GM12873 (cell line): ENCODE data around the gene ZNF609.

Experiments
- TF ChIP-seq, protein P1 (sequence below): IDR thresholded peaks from 2 replicates; pipeline ENCODE4 v1.5.1; 2012; ENCODE audit warnings: low read depth, mild to moderate bottlenecking, moderate library complexity, low read length, control low read depth; ENCODE audit not compliant: insufficient read depth; ENCODE audit errors: missing control alignments

ZNF609 gene

DNA sequence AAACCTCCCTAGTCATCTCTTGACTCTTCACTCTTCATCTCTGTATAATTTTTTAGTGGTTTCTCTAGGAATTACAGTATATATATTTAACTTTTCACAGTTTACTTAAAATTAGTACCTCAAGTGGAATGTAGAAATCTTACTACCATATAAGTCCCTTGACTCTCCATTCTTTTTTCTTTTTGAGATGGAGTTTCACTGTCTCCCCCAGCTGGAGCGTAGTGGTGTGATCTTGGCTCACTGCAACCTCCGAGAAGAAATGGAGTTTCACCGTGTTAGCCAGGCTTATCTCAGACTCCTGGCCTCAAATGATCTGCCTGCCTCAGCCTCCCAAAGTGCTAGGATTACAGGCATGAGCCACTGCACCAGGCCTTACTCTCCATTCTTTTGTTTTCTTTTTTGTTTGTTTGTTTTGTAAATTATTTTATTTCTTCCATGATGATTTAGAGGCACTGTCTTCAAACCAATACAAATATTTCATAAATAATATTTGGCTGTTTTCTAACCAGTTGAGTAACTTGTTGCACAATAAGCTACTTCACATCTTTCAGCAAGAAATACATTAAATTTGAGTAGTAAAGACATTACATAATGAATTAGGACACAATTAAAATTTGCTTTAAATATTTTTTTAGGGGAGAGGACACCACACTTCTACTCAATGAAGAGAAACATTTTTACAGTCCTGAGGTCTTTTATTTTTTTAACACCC lies 170.2 kb downstream of the ZNF609 start:
- TF ChIP-seq, protein P1, sequence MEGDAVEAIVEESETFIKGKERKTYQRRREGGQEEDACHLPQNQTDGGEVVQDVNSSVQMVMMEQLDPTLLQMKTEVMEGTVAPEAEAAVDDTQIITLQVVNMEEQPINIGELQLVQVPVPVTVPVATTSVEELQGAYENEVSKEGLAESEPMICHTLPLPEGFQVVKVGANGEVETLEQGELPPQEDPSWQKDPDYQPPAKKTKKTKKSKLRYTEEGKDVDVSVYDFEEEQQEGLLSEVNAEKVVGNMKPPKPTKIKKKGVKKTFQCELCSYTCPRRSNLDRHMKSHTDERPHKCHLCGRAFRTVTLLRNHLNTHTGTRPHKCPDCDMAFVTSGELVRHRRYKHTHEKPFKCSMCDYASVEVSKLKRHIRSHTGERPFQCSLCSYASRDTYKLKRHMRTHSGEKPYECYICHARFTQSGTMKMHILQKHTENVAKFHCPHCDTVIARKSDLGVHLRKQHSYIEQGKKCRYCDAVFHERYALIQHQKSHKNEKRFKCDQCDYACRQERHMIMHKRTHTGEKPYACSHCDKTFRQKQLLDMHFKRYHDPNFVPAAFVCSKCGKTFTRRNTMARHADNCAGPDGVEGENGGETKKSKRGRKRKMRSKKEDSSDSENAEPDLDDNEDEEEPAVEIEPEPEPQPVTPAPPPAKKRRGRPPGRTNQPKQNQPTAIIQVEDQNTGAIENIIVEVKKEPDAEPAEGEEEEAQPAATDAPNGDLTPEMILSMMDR: no peak

DNA sequence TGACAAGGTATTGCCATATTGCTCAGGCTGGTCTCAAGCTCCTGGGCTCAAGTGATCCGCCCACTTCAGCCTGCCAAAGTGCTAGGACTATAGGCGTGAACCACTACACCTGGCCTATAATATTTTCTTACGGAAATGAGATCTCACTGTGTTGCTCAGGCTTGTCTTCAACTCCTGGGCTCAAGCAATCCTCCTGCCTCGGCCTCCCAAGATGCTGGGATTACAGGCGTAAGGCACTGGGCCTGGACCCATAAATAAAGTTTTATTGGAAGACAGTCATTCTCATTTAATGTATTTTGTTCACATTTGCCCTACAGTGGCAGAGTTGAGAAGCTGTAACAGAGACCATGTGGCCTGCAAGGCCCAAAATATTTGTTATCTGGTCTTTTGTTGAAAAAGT lies 173.0 kb downstream of the ZNF609 start:
- TF ChIP-seq, protein P1: no peak

DNA sequence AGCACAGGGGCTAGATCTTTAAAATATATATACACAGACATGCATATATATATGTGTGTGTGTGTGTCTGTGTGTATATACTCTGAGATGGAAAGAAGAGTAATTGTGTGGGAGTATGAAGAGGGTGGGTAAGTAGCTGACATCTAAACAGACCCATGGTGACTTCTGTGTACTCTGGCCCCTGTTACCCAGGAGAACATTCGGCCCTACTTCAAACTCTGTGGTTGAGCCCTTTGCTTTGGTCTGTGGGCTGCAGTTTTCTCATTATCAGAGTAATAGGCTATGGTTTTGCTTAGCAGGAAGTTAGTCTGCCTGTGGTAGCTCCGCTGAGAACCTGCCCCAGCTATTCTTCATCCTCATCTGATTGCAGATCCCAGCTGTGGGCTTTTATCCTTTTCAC lies 173.6 kb downstream of the ZNF609 start:
- TF ChIP-seq, protein P1: no peak

DNA sequence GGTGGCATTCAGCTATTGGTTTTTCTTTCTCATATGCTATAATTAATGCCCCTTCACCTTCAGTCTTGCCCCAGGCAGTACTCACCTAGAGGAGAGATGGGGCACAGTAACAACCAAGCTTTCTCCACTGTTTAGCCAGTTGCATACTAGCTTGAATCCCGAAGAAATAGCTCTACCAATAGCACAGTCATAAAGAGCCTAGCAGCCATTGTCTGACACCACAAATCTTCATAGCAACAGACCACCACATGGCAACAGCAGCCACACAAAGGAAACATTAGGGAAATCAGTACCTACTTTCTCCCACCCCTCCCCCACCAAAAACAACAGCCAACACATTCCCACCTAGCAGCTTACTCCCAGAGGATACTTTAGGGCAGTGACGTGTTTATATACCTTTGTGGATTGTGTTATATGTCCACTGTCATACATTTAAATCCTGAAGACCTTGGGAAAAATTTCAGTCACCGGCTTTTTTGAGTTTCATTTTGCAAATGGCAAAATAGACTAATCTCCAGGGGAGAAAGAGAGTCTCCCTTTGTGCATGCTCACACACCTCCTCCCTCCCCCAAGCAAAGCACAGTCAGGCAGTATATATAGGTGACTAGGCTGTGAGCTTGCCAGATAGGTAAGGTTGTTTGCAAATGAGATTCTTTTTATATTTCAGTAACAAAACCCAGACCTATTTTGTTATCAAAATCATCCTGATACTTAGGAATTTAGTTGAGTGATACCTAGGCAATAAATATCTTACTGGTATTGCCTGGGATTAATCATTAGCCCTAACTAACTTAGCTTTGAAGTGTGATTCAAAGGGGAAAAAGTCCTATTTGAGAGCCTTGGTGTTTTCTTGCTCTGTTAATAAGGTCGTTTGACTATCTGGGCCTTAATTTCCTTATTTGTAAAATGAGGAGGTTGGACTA lies 174.5 kb downstream of the ZNF609 start:
- TF ChIP-seq, protein P1: no peak

DNA sequence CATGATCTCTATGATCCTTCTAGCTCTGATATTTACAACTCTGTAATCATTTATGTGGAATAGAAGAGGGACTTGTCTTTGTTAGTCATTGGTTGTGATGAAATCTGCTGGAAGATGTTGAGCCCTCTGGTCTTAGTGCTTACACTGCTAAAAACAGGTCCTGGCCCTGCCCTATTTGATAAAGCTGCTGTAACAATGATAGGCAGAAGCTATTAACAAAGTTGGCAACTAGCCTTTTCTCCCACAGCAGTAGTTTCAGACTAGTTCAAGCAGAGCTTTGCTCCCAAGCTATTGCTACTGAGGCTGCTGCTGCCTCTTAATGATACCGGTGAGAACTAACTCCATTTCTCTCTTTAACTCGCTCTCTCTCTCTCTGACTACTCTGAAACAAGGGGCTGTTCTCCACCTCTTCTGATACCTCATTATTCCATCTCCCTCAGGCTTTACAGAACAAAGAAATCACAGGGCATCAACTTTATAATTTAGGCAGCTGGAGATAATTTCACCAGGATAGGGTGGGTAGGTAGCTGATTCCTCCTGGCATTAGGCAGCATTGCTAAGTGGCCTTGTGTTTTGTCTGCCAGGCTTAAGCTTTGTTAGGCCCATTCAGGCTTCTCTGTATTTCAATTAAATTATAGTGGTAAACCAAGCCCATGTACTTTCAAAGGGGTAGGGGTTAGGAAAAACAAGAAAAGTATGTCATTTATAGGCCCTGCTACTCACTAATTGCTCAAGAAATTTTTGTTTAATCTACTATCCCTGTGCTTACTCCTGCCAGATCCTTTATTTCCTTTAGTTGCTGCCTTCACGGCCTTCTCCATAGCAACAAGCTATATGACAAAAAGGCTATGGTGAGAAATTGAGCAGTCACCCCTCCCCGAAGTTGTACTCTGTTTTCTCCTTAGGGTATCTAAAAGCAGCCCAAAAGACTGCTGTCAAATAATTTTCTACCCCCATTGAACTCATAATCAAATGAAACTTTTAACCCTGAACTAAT lies 175.4 kb downstream of the ZNF609 start:
- TF ChIP-seq, protein P1: no peak

DNA sequence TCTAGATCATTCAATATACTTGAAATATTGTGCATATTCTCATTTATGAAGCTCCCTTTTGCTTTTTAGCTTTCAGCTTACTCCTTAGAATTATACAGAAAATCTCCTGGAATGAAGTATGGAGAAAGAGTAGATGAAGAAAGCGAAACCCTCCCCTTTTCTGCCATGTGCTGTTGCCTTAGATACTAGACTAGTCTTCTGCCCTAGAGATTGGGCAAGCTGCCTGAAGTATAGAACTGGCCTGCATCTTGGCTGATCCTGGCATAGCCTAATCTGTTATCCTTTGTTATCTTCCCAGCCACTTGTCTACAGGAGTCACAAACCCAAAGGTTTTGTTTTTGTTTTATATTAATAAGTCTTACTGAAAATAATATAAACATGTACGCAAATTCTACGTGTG lies 176.2 kb downstream of the ZNF609 start:
- TF ChIP-seq, protein P1: no peak
